HG02970 (cell line): Measurements from ENCODE around the gene CERS1.

ENCODE experiments used
- ATAC-seq: cut with Tn5 transposase; IDR thresholded peaks from one replicate; pipeline ENCODE4 v1.9.1; 2021; ENCODE audit warnings: mild to moderate bottlenecking, moderate library complexity, moderate number of reproducible peaks; ENCODE audit not compliant: unreplicated experiment, low FRiP score

The CERS1 gene

DNA sequence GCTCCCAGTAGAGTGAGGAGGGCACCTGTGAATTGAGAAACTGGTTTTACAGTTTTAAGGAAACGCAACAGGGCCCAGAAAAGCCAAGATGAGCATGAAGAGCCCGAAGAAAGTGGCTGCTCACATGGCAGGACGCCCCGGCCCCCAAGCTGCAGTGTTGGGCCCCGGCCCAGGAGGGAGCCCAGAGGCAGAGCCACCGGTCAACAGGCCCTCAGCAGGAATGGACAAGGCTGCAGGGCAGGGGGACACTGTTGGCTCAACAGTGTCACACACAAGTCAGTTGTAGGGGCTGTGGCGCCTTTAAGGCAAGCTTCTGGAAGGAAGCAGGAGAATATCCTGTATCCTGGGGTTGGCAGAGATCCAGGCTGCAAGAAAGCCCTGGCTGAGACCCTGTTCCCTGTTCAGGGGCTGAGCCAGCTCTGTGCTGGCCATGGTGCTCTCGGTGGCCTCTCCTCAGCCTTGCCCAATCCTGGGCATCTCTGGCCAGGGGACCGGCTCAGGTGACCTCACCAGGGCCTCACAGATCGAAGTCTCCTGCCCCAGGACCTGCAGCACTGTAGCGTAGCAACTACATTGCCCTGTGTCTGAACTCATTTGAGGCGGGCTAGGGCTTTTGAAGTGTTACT, 36.2 kb downstream of the CERS1 start:
- no peak for ATAC-seq

DNA sequence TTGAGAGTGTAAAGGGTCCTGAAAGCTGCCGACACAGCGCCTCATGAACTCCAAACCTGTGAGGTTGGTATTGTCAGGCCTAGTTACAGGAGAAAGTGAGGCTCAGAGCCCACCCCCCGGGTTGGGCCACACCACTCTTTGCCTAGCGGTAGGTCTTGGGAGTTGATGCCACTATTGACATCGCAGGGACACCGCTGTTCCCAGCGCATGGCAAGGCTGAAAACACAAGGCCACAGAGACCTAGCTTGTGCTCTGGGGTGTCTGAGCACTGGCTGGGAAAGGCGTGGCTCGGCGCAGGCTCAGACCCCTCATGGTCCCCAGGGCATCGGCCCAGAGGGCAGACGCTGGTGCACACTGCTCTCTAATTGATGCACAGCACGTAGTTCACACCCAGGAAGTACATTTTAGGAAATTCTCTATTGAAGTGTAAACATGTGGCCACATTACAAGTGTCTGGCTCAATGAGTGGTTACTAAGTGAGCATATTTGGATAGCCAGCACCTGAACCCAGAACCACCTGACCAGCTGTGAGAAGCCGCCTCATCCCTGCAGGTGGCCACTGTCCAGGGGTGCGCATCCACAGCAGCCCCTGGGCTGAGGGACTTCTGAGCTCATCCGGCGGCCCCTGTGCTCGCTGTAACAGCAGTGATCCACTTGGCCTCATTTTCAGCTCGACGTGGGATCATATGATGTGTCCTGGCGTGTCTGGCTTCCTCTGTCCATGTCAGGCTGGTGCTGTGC, 36.9 kb downstream of the CERS1 start:
- ATAC-seq = no peak

DNA sequence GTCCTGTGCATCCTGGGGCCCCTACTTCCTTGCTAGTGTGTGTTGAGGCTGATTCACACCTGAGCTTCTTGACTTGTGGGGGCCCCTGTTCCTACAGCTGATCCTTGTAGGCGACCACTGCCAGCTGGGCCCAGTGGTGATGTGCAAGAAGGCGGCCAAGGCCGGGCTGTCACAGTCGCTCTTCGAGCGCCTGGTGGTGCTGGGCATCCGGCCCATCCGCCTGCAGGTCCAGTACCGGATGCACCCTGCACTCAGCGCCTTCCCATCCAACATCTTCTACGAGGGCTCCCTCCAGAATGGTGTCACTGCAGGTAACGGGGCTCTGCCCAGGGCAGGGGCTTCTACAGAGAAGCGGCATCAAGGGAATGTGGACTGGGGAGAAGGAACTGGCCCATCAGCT, 38.7 kb downstream of the CERS1 start:
- no peak for ATAC-seq

DNA sequence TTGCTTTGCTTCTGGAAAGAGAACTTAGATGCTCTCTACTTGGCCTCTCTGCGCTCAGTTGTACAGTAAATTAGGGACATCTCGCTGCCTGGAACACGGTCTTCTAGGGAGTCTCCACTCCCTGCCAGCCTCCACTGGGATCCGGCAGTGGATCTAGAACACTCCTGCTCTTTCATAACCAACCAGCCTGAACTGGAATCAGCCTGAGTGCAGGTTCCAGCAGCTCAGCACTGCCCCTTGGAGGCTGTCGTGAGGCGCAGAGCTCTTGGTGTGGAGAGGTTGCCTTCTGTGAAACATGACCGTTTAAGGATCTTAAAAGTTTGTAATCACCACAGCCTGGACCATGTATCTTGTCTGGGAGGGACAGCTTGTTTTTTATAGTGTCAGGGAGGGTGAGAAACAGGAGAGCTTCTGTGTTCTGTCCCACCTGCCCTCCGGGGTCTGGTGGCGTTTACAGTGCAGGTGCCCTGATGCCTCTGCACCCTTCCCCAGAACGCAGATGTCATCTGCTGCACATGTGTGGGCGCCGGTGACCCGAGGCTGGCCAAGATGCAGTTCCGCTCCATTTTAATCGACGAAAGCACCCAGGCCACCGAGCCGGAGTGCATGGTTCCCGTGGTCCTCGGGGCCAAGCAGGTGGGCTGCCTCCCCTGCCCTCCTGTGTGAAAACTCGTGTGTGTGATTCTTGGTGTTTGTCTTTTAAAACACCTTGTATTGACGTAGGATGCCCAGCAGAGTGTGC, 39.4 kb downstream of the CERS1 start:
- no peak for ATAC-seq

DNA sequence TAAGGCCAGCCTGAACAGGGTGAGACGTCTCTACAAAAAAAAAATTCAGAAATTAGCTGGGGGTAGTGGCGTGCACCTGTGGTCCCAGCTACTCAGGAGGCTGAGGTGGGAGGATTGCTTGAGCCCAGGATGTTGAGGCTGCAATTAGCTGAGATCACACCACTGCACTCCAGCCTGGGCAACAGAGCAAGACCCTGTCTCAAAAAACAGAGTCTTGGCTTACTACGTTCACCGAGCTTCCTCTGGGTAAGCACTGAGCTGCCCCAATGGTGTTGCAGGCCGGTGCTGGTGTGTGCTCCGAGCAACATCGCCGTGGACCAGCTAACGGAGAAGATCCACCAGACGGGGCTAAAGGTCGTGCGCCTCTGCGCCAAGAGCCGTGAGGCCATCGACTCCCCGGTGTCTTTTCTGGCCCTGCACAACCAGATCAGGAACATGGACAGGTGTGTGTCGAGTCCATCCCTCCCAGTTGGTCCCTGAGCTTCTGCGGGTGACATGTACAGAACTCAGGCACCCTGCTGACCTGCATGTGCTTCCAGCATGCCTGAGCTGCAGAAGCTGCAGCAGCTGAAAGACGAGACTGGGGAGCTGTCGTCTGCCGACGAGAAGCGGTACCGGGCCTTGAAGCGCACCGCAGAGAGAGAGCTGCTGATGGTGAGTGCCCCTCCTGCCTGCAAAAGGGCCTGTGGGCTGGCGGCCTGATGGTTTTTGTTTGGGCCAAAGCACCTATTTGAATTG, 40.1 kb downstream of the CERS1 start:
- ATAC-seq = no peak

DNA sequence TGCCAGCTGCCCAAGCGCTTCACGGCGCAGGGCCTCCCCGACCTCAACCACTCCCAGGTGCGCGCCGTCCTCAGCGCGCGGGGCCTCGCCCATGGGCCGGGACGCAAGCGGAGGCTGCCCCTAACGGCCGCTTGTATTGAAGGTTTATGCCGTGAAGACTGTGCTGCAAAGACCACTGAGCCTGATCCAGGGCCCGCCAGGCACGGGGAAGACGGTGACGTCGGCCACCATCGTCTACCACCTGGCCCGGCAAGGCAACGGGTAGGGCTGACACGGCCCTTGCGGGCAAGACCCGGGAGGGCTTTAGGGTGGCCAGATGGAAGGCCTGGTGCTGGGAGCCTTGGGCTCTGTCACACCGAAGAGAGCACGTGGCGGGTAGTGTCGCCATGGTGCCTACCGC, 41.0 kb downstream of the CERS1 start:
- ATAC-seq = no peak

DNA sequence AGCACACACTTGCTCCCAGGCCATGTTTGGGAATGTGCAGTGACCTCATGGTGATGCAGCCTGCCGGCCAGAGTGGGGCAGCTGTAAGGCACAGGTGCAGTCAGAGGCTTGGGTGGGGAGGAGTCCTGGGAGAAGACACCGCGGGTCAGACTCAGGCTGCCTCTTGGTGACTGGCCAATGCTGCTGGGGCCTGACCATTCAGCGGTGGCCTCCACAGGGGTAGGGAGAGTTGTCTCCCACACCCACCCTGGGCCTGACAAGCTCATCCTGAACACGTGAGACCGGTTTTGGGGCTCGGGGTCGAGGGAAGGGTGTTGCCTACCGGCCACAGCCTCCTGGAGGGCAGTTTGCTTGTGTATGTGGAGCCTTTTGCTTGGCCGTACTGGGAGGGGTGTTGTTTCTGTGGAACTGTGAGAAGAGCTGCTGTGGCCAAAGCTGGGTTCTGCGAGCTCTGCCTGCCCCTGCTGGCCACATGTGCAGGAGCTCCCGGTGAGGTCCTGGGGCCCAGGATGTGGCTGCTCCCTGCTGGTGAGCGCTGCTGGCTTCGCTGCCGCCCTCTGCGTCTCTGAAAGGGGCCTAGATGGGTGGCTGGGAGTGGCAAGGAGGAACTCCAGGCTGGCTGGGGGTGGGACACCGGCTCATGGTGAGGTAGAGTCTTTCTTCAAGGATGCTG, 42.1 kb downstream of the CERS1 start:
- no peak for ATAC-seq

DNA sequence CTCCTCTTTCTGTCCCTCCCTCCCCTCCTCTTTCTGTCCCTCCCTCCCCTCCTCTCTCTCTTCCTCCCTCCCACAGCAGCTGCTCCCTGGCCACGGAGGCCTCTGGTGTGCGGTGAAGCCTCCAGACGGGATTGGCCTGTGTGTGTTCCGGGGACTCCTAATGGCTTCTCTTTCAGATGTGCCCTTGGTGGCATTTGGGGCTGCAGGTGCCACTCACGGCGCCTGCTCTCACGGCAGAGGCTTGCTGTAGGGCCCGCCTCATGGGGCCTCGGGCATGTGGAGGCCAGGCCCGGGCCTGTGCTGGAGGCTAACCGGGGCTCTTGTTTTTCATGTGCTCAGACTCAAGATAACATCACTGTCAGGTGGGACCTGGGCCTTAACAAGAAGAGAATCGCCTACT, 43.3 kb downstream of the CERS1 start:
- no peak for ATAC-seq

DNA sequence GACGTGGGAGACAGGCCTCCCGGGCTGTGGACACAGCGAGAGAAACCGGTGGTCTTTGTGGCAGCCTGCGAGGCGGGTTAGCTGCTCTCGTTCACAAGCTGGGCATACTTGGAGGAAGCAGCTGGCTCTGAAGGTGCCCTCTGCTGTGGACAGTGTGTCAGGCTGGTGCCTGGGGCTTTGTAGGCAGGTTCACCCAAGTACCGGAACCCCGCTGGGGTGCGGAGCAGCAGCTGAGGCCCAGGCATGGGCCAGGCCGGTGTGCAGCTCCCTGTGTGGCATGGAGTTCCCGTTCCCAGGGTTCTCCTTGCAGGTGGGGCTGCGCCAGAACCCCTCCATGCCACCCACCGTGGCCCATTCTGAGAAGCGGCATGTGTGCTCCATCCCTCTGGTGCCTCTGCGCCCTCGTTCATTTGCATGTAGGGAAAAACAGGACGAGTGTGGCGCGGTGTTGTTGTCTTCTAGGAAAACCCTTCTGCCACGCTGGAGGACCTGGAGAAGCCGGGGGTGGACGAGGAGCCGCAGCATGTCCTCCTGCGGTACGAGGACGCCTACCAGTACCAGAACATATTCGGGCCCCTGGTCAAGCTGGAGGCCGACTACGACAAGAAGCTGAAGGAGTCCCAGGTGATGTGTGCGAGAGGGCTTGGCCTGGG, 44.2 kb downstream of the CERS1 start:
- no peak for ATAC-seq

DNA sequence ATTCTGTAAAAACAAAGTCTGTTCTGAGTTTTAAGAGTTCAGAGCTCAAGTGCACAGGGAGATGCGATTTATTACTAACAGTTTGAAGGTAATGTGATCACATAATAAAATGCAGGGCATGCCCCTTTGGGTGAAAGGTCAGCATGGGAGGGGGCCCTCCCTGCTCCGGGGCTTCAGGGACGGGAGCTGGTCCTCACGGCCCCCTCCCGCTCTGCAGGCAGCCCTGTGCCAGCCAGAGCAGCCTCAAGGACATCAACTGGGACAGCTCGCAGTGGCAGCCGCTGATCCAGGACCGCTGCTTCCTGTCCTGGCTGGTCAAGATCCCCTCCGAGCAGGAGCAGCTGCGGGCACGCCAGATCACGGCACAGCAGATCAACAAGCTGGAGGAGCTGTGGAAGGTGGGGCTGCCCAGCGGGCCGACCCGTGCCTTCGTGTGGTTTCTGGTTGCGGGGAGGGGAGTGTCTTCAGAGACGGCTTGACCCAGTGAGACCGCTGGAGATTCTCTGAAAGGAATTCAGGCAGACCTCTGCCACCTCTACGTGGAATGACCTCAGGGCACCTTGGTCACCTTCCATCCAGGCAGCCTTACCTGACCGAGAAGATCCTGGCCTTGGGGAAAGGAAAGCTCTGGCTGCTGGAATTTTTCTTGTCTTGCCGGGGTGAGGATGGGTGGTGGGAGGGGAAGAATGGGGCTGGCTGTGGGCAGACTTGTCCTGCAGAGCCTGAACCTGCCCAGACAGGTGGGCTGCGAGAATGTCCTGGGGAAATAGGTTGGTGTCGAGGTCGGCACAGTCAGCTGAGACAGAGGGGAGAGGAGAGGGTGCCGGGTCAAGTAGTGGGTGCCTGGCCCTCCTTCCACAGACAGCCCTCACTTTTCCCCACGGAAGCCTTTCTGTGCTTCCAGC, 45.2 kb downstream of the CERS1 start:
- ATAC-seq = no peak

DNA sequence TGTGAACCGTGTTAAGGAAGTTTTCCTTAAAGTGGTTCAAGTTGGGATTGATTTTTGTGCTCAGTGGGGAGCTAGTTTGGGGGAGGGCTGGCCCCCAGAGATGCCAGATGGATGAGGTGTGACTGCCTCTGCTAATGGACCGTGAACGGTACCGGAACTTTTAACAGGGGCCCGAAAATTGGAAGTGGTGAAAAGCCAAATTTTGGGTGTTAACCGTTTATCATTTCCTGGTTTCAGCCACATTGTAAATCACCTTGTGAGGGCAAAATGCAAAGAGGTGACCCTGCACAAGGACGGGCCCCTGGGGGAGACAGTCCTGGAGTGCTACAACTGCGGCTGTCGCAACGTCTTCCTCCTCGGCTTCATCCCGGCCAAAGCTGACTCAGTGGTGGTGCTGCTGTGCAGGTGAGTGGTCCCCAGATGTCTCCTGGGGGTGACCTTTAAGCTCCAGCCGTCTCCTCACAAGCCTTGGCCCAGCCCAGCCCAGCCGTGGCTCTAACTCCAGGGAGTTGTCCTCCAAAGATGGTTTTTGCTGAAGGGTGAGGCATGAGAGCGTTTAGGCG, 46.0 kb downstream of the CERS1 start:
- ATAC-seq = no peak

DNA sequence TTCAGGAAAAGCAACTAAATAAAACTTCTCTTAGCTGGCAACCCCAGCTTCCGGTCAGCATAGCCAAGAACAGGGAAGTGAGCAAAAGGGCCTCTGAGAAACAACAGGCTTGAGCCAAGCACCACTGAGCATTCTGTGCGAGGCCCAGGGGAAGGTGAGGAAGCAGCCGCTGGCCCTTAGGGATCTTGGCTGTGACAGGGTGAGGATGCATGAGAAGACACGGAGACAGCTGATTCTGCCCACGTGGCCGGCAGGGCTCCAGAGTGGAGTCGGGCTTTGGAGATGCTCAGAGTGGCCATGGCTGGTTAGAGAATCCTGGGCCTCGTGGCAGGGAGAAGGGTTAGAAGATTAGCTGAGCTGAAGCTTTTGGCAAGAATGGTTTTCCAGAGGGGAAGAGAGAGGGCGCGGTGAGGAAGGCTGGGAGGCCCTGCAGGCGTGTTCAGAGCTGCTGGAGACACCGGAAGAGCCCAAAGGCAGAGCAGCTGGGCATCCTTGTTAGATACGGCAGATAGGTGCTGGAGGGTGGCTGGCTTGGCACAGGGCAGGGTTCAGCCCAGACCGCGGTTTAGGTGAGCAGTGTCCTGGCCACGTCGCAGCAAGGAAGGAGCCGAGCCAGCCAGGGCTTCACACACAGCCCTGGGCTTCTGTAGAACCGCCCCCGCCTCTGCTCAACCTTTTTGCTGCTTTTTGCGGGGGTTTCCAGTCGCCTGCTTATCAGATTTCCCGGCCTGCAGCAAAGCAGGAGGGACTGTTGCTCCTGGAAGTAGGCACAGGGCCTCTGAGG, 46.9 kb downstream of the CERS1 start:
- ATAC-seq = no peak

DNA sequence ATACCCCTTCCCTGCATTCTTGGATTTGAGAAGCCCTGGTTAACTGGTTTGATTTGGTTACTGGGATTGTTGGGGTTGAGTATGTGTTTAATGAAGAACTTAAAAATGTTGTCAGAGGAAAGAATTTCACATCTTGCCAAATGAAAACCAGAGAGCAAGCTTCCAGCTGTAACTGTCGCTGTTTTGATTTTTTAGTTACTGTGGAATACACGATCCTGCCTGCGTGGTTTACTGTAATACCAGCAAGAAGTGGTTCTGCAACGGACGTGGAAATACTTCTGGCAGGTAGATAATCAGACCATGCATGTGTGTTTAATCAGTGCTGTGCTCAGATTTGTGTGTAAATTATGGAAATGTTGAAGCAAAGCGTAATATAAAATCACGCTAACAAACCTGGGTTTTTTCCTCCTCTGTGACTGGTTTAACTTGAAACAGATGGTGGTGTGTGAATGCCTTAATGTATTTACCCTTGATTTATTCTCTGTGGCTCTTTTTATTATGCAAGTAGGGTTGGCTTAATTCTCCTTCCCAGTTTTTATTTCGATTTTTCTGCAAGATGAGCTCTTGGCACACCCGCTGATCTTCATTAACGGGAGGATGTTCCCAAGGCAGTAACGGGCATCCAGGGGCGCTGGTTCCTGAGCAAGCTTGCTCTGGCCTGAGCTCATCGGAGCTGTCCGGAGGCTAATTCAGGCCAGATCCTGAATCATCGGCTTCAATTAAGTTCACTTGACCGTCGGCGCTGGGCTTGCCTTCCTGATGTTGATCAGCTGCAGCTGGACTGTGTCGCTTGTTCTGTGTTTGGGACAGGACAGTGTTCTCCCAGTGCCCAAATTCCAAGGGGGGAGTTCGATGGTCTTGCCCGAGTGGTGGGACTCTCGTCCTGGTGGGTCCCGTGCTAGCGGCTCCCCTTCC, 48.2 kb downstream of the CERS1 start:
- ATAC-seq = no peak

DNA sequence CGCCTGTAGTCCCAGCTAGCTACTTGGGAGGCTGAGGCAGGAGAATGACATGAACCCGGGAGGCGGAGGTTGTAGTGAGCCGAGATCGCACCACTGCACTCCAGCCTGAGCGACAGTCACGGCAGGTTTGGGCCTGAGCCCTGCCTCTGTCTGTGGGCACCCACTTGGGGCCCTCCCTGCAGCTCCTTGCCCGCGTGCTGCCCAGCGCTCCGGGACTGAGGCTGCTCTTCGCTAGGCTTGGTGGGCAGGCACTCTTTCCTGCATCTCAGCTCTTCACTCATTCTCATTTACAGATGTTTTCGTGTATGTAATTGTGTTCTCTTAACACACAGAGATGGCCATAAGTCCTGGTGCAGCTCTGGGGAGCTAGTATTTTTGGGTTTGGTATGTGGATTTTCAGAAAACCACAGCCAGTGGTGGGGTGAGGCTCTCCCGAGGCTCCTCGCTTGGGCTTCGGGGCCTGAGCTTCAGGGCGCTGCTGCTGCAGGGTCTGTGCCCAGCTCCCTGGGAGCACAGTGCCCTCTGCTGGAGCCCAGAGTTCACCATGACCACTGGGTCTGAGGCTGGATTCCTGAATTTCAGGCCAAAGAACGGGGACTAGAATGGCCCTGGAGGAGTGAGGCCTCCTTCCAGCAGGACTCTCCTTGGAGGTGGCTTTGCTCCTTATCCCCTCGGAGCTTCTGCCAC, 49.0 kb downstream of the CERS1 start:
- no peak for ATAC-seq

DNA sequence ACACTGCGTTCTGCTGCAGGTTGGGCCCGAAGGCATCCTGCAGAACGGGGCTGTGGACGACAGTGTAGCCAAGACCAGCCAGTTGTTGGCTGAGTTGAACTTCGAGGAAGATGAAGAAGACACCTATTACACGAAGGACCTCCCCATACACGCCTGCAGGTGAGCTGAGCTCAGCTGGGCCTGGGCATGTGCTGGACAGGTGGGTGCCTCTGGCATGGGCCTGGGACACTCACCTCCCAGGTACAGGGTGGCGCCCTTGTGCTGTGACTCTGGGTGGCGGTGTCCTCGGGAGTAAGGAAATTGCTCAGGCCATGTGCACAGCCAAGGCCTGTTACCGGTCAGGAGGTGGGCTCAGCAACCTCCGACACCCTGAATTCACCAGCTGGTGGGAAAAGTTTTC, 50.0 kb downstream of the CERS1 start:
- ATAC-seq = no peak

DNA sequence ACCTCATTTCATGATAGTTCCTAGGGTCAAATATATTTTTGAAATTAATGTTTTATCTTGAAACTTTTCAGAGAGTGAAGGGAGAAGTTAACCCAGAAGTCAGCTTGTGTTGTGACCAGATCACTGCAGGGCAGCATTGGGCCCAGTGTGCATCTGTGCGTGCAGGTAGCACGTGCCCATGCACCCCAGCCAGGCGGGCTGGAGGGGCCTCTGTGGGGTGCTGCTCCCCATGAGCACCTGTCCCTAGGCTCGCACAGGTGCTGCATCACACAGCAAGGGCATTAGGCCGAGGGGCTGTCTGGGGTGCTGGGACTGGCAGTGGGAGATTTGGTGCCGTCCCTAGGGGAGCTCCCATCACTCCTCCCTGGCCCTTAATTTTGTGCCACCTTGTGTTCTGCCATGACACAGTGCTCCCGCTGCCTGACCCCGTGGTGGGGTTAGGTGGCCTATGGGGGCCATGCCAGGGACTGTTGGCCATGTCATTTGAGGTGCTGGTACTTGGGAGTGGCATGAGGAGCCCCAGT, 51.1 kb downstream of the CERS1 start:
- no peak for ATAC-seq
